Measurements from ENCODE around the gene CLN6. TPM values are rescaled to one million over a fixed set of nuclear protein-coding genes. Genes with fewer than 3 reads are reported as not detected.
A peak's percentile ranks its signal among the peaks of the same experiment; 100 is the strongest.
"Not testable (repeated sequence)": the region's sequence is repeated elsewhere in the genome, so short reads cannot be mapped to it uniquely, and the experiment has no call there.

Gene CLN6
- total RNA-seq, 1 experiment from 2014 or later: 32.5 TPM

- Histone ChIP-seq H3K4me3 (ENCODE audit: insufficient read depth, low read depth, low read length) (no peak overlapping the region), H3K27me3 (ENCODE audit: control insufficient read depth, insufficient read depth, low read length) (no peaks in the 10 kb centered on the region), H3K36me3 (replicated peaks; ENCODE audit: control insufficient read depth, insufficient read depth, low read length) (no peaks in the 10 kb centered on the region)
- DNase-seq: no peak
These were observed 34.8 kb upstream of the CLN6 start for GRCh38 chr15:68264282-68264681.

- Histone ChIP-seq H3K36me3 (replicated peaks; ENCODE audit: control insufficient read depth, insufficient read depth, low read length) (no peaks in the 10 kb centered on the region), H3K27me3 (ENCODE audit: control insufficient read depth, insufficient read depth, low read length) (no peaks in the 10 kb centered on the region), H3K4me3 (ENCODE audit: insufficient read depth, low read depth, low read length) (no peak overlapping the region)
- no peak for DNase-seq
These were observed 33.2 kb upstream of the CLN6 start for GRCh38 chr15:68262514-68263356.

- Histone ChIP-seq H3K4me3 (ENCODE audit: insufficient read depth, low read depth, low read length) (no peak overlapping the region), H3K36me3 (replicated peaks; ENCODE audit: control insufficient read depth, insufficient read depth, low read length) (no peaks in the 10 kb centered on the region), H3K27me3 (ENCODE audit: control insufficient read depth, insufficient read depth, low read length) (no peaks in the 10 kb centered on the region)
- DNase-seq: no peak
These were observed 32.5 kb upstream of the CLN6 start for GRCh38 chr15:68261980-68262379.

GRCh38 chr15:68261241-68261640, 31.7 kb upstream of the CLN6 start:
- no peak for DNase-seq
- H3K4me3 ChIP-seq (ENCODE audit: insufficient read depth, low read depth, low read length): no peak overlapping the region

GRCh38 chr15:68259883-68260282, 30.4 kb upstream of the CLN6 start:
- Histone ChIP-seq H3K36me3 (replicated peaks; ENCODE audit: control insufficient read depth, insufficient read depth, low read length) (no peaks in the 10 kb centered on the region), H3K27me3 (ENCODE audit: control insufficient read depth, insufficient read depth, low read length) (no peaks in the 10 kb centered on the region), H3K4me3 (ENCODE audit: insufficient read depth, low read depth, low read length) (no peak overlapping the region)
- no peak for DNase-seq

More at GRCh38 chr15:68261241-68261640, 31.7 kb upstream of the CLN6 start:
- Histone ChIP-seq H3K27me3 (ENCODE audit: control insufficient read depth, insufficient read depth, low read length) (no peaks in the 10 kb centered on the region), H3K36me3 (replicated peaks; ENCODE audit: control insufficient read depth, insufficient read depth, low read length) (no peaks in the 10 kb centered on the region)

GRCh38 chr15:68258692-68259091, 29.2 kb upstream of the CLN6 start:
- H3K27me3 ChIP-seq (ENCODE audit: control insufficient read depth, insufficient read depth, low read length): no peaks in the 10 kb centered on the region
- DNase-seq: no peak
- no peak overlapping the region for H3K4me3 ChIP-seq (ENCODE audit: insufficient read depth, low read depth, low read length)
- H3K36me3 ChIP-seq (replicated peaks; ENCODE audit: control insufficient read depth, insufficient read depth, low read length): no peaks in the 10 kb centered on the region

GRCh38 chr15:68256675-68257450, 27.3 kb upstream of the CLN6 start:
- Histone ChIP-seq H3K4me3 (ENCODE audit: insufficient read depth, low read depth, low read length) (peak overlapping the region; percentile 59), H3K36me3 (replicated peaks; ENCODE audit: control insufficient read depth, insufficient read depth, low read length) (no peaks in the 10 kb centered on the region), H3K27me3 (ENCODE audit: control insufficient read depth, insufficient read depth, low read length) (no peaks in the 10 kb centered on the region)
- peak; percentile 91 for DNase-seq

GRCh38 chr15:68252925-68253534, 23.5 kb upstream of the CLN6 start:
- peak; percentile 67 for DNase-seq
- no peak overlapping the region for H3K4me3 ChIP-seq (ENCODE audit: insufficient read depth, low read depth, low read length)
- H3K27me3 ChIP-seq (ENCODE audit: control insufficient read depth, insufficient read depth, low read length): no peaks in the 10 kb centered on the region
- H3K36me3 ChIP-seq (replicated peaks; ENCODE audit: control insufficient read depth, insufficient read depth, low read length): no peaks in the 10 kb centered on the region

- no peak for DNase-seq
- Histone ChIP-seq H3K27me3 (ENCODE audit: control insufficient read depth, insufficient read depth, low read length) (no peaks in the 10 kb centered on the region), H3K4me3 (ENCODE audit: insufficient read depth, low read depth, low read length) (no peak overlapping the region), H3K36me3 (replicated peaks; ENCODE audit: control insufficient read depth, insufficient read depth, low read length) (no peaks in the 10 kb centered on the region)
These were observed 19.7 kb upstream of the CLN6 start for GRCh38 chr15:68249058-68249713.

GRCh38 chr15:68244235-68244634, 14.7 kb upstream of the CLN6 start:
- DNase-seq: no peak
- no peaks in the 10 kb centered on the region for H3K36me3 ChIP-seq (replicated peaks; ENCODE audit: control insufficient read depth, insufficient read depth, low read length)
- no peaks in the 10 kb centered on the region for H3K27me3 ChIP-seq (ENCODE audit: control insufficient read depth, insufficient read depth, low read length)
- H3K4me3 ChIP-seq (ENCODE audit: insufficient read depth, low read depth, low read length): no peak overlapping the region

GRCh38 chr15:68241088-68241935, 11.8 kb upstream of the CLN6 start:
- no peak for DNase-seq
- no peak overlapping the region for H3K4me3 ChIP-seq (ENCODE audit: insufficient read depth, low read depth, low read length)
- H3K36me3 ChIP-seq (replicated peaks; ENCODE audit: control insufficient read depth, insufficient read depth, low read length): no peaks in the 10 kb centered on the region
- no peaks in the 10 kb centered on the region for H3K27me3 ChIP-seq (ENCODE audit: control insufficient read depth, insufficient read depth, low read length)

- DNase-seq: no peak
- no peak overlapping the region for H3K4me3 ChIP-seq (ENCODE audit: insufficient read depth, low read depth, low read length)
- H3K27me3 ChIP-seq (ENCODE audit: control insufficient read depth, insufficient read depth, low read length): no peaks in the 10 kb centered on the region
- H3K36me3 ChIP-seq (replicated peaks; ENCODE audit: control insufficient read depth, insufficient read depth, low read length): no peaks in the 10 kb centered on the region
These were observed 9.5 kb upstream of the CLN6 start for GRCh38 chr15:68239025-68239424.

- H3K27me3 ChIP-seq (ENCODE audit: control insufficient read depth, insufficient read depth, low read length): no peaks in the 10 kb centered on the region
- H3K36me3 ChIP-seq (replicated peaks; ENCODE audit: control insufficient read depth, insufficient read depth, low read length): no peaks in the 10 kb centered on the region
- no peak overlapping the region for H3K4me3 ChIP-seq (ENCODE audit: insufficient read depth, low read depth, low read length)
- no peak for DNase-seq
These were observed 5.5 kb upstream of the CLN6 start for GRCh38 chr15:68235022-68235421.

- not testable (repeated sequence) for H3K4me3 ChIP-seq (ENCODE audit: insufficient read depth, low read depth, low read length); H3K36me3 ChIP-seq (replicated peaks; ENCODE audit: control insufficient read depth, insufficient read depth, low read length); DNase-seq; H3K27me3 ChIP-seq (ENCODE audit: control insufficient read depth, insufficient read depth, low read length)
These were observed 5.0 kb upstream of the CLN6 start for GRCh38 chr15:68234520-68234919.
